ENCODE data around the gene CSNK2A2.

GRCh38 chr16:58187665-58188421 lies 10.1 kb downstream of the CSNK2A2 start:
- TF ChIP-seq, protein P1, sequence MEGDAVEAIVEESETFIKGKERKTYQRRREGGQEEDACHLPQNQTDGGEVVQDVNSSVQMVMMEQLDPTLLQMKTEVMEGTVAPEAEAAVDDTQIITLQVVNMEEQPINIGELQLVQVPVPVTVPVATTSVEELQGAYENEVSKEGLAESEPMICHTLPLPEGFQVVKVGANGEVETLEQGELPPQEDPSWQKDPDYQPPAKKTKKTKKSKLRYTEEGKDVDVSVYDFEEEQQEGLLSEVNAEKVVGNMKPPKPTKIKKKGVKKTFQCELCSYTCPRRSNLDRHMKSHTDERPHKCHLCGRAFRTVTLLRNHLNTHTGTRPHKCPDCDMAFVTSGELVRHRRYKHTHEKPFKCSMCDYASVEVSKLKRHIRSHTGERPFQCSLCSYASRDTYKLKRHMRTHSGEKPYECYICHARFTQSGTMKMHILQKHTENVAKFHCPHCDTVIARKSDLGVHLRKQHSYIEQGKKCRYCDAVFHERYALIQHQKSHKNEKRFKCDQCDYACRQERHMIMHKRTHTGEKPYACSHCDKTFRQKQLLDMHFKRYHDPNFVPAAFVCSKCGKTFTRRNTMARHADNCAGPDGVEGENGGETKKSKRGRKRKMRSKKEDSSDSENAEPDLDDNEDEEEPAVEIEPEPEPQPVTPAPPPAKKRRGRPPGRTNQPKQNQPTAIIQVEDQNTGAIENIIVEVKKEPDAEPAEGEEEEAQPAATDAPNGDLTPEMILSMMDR (IDR thresholded peaks at IDR 0.05; ENCODE audit: poor library complexity), result no peak
- TF ChIP-seq EZH2 (IDR thresholded peaks at IDR 0.05; ENCODE audit: borderline replicate concordance), result no peak
